HS-5 (cell line): ENCODE measurements around the gene ZNF174.
A peak's percentile ranks its signal among the peaks of the same experiment; 100 is the strongest.

ENCODE experiments used
- DNase-seq: peaks from one replicate; pipeline ENCODE4 v3.0.0-alpha.2; 2012; ENCODE audit warnings: low read depth

Gene ZNF174

GRCh38 chr16:3400779-3401688 lies at the start of gene ZNF174, which contains the start of gene ZSCAN32:
Gene ZNF174 (plus strand): TSS chr16:3401215. CDS start chr16:3402005, 790 bp downstream.
Gene ZSCAN32 (minus strand): TSS chr16:3401004. CDS start chr16:3397557, 3,447 bp downstream.
- DNase-seq: peak; percentile 90

GRCh38 chr16:3355589-3355988 lies 45.4 kb upstream of the ZNF174 start, which contains the start of gene OR2C1:
Gene OR2C1 (plus strand): TSS chr16:3355889. CDS start chr16:3355941, 52 bp downstream.
- no peak for DNase-seq

- no peak for DNase-seq
Observed at GRCh38 chr16:3356118-3356517, 44.9 kb upstream of the ZNF174 start.

- DNase-seq: no peak
Observed at GRCh38 chr16:3358871-3359270, 42.1 kb upstream of the ZNF174 start.

GRCh38 chr16:3362931-3363330 lies 38.1 kb upstream of the ZNF174 start:
- no peak for DNase-seq

GRCh38 chr16:3363793-3364192 lies 37.2 kb upstream of the ZNF174 start:
- no peak for DNase-seq

GRCh38 chr16:3364774-3365427 lies 36.1 kb upstream of the ZNF174 start:
- DNase-seq: peak; percentile 80

- DNase-seq: no peak
Observed at GRCh38 chr16:3369073-3369472, 31.9 kb upstream of the ZNF174 start.

GRCh38 chr16:3375680-3376079 lies 25.3 kb upstream of the ZNF174 start:
- DNase-seq: no peak

GRCh38 chr16:3377917-3378316 lies 23.1 kb upstream of the ZNF174 start:
- no peak for DNase-seq

- no peak for DNase-seq
Observed at GRCh38 chr16:3383045-3383448, 18.0 kb upstream of the ZNF174 start.

- no peak for DNase-seq
Observed at GRCh38 chr16:3388325-3388724, 12.7 kb upstream of the ZNF174 start.

GRCh38 chr16:3389663-3390338 lies 11.2 kb upstream of the ZNF174 start:
- no peak for DNase-seq

GRCh38 chr16:3400446-3400778 lies 603 bp upstream of the ZNF174 start:
- DNase-seq: no peak

- DNase-seq: peak; percentile 8
Observed at GRCh38 chr16:3401719-3402397, 843 bp downstream of the ZNF174 start.

GRCh38 chr16:3408561-3409197 lies 7.7 kb downstream of the ZNF174 start:
- no peak for DNase-seq

- no peak for DNase-seq
Observed at GRCh38 chr16:3413730-3414379, 12.8 kb downstream of the ZNF174 start.

GRCh38 chr16:3431779-3432219 lies 30.8 kb downstream of the ZNF174 start:
- no peak for DNase-seq

- DNase-seq: no peak
Observed at GRCh38 chr16:3434373-3434772, 33.4 kb downstream of the ZNF174 start.

- DNase-seq: no peak
Observed at GRCh38 chr16:3439637-3440036, 38.6 kb downstream of the ZNF174 start.
